IPS-11a (cell line): ENCODE data around the gene GCC1.
"Not testable (repeated sequence)": the region's sequence is repeated elsewhere in the genome, so short reads cannot be mapped to it uniquely, and the experiment has no call there.

Experiments
- H3K4me3 ChIP-seq: one replicate; pipeline ENCODE4 v1.5.1; 2013; ENCODE audit warnings: low read depth, low read length, control low read depth

GCC1 gene

DNA sequence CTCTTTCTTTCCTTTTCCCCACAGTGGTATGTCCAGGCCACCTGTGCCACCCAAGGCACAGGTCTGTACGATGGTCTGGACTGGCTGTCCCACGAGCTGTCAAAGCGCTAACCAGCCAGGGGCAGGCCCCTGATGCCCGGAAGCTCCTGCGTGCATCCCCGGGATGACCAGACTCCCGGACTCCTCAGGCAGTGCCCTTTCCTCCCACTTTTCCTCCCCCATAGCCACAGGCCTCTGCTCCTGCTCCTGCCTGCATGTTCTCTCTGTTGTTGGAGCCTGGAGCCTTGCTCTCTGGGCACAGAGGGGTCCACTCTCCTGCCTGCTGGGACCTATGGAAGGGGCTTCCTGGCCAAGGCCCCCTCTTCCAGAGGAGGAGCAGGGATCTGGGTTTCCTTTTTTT, 5.8 kb upstream of the GCC1 start:
- H3K4me3 ChIP-seq = no peak overlapping the region

DNA sequence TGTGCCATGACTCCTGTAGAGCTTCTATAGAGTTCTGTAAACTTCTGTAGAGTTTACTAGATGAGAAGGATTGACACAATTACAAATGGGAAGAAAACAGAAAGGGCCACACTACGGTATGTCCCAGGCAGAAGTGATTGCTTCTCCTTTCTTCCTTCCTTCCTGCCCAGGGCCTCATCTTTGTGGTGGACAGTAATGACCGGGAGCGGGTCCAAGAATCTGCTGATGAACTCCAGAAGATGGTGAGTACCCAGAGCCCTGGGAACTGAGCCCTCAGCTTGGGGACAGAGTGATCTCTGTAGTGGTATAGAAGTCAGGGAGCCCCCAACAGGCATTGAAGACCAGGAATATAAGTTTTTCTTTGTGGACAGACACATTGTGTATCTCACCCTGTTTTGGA, 4.5 kb upstream of the GCC1 start:
- H3K4me3 ChIP-seq = no peak overlapping the region

DNA sequence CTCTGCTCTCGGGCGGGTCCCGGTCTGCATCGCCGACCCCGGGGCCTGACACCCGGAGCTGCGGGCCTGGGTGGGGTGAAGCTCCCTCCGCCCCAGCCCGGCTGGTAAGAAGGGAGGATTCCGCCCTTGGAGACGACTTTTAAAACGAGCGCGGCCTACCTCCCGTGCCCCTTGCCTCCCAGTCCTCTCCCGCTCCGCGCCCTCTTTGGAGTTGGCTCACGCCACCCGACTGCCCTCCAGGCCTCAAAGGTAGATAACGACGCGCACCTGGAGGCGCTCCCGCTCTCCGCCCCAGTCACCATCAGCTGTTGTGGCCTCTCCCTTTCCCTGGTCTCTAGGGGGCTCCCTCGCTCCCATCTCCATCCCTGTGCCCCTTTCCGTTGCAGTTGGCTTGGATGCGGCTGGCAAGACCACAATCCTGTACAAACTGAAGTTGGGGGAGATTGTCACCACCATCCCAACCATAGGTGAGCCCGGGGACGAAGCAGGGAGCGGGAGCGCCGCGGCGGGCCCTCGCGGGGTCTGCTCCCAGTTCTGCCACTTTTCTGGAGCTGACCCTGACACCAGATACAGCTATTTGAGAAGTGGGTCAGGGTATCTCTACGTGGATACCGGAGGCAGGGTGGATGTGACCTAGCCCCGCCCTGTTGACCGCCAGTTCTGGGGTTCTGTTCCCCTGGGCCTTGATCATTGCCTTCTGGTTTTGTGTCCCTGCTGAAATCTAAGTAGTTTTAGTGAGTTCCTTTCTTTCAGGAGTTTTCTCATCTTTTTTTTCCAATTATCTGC, 3.5 kb upstream of the GCC1 start:
- H3K4me3 ChIP-seq = peak overlapping the region; percentile 67

DNA sequence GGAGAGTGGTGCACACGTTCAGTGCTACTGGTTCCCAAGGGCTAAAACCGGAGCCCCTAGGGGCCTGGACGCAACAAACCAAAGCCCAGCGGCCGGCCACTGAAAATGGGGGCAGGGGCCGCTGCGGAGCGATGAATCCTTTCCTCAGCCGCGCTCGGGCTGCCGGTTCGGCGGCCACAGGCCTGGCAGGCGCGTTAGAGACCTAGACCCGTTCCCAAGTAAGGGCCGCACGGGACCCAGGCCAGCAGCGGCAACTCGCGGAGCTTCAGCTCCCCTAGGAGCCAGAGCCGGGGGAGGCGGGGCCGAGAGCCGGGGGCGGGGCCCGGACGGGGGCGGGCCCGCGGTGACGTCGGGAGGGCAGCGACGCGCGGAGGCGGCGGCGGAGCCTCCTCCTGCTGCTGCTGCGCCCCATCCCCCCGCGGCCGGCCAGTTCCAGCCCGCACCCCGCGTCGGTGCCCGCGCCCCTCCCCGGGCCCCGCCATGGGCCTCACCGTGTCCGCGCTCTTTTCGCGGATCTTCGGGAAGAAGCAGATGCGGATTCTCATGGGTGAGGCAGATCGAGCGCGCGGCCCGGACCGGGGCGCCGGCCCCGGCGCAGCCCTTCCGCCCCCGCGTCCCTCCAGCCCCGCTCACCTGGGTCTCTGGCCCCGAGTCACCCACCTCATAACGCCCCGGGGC, 2.8 kb upstream of the GCC1 start, which contains the start of gene ARF5:
ARF5 (plus strand) TSS at position 393 of the 678 bp plus-strand sequence; CDS start at position 481, 88 bp downstream.
- H3K4me3 ChIP-seq = peak within 1 kb of the TSS; percentile 67

DNA sequence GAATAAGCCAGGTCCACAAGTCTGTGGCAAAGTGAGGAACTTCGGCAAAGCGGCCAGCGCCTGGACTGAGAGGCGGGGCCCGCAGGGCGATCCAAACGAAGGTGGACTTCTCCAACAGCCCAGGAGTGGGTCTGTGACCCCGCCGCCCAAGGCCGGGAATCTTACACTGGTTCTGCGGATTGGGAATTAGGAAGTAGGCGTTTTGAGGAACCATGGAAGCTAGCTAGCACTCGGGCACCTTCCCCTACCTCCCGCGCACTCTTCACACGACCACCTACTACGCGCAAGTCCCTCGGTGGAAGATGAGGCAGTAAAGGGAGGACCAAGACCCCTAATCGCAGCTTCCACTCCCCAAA, 2.2 kb upstream of the GCC1 start:
- H3K4me3 ChIP-seq = peak overlapping the region; percentile 49

DNA sequence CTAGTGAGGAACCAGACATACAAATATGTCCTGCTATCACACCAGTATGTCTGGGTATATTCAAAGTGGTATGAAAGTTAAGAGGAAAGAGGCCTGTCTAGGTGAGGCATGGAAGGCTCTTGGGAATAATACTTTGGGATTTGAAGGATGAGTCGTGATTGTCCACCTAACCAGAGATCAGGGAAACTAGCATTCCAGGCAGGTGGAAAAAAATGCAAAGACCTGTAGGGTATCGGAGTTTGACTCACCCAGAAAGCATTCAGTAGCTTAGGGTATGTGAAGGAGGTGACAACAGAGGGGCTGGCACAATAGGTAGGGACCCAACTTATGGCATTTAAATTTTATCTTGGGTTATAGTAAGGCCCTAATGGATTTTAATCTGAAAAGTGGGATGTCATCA, 950 bp upstream of the GCC1 start:
- H3K4me3 ChIP-seq = no peak overlapping the region

DNA sequence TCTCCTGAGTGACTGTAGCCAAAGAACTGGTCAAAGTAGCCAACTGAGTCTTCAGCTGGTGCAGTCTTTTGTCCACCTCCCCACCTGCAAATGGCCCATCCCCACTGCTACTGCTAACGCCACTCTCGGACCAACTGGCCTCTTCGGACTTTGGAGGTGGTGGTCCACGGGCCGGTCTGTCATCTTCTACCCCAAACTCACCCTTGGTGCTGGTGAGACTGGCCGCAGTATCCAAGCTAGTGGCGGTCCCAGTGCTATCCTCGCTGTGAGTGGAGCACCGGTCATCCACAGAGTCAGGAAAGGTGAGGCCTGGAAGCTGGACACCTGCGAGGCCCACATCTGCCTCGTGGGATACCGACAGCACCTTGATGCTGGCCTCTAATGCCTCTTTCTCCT, 750 bp downstream of the GCC1 start:
- H3K4me3 ChIP-seq = peak overlapping the region; percentile 80

DNA sequence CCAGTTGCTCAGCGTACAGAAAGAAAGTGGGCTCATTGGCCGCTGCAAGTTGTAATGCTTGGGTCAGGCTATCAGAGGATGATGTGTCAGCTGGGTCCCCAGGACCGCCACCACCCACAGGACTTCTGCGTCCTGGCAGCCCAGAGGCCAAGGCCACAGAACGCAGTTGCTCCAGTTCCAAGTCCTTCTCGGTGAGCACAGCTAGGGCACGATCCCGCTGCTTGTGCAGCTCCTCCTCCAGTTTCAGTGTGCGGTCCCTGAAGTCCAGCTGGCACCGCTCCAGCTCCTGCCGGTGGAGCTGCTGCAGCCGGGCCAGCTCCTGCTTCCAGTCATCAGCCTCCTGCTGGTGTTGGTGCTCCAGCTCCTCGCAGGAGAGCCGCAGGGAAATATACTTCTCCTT, 3.0 kb downstream of the GCC1 start:
- no peak overlapping the region for H3K4me3 ChIP-seq

DNA sequence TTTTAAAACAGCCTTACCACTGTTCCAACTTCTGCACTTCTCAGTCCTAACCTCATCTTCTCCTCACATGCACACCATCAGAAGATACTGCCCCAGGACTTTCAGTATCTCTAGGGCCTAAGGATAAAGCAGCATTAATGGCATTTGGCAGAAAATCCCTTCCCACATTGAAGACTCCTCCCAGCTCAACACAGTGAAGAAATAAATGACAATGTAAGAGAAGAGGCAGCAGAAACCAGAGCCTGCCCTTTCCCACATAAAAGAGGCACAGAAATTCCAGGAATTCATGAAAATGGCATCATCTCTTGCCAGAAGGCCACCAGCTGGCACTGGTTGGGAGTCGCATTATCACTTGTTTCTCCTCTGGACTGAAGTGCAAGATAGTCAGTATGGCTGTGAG, 3.7 kb downstream of the GCC1 start:
- no peak overlapping the region for H3K4me3 ChIP-seq

DNA sequence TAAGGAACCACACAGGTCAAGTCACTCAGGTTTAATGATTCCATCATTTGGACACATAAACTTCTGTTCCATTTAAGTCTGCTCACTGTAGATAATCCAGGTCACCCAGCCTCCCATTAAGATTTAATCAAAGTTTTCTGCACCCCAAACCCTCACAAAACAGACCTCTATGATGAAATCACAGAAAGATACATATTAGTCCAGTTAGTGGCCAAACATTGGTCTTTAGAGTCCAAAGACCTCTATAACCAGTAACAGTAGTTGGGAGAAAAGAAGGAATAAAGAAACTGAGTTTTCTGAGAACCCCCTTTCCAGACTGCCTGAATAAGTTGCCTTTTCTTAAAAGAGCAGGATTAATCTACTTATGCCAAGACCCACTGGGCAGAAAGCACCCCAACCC, 4.8 kb downstream of the GCC1 start:
- no peak overlapping the region for H3K4me3 ChIP-seq

DNA sequence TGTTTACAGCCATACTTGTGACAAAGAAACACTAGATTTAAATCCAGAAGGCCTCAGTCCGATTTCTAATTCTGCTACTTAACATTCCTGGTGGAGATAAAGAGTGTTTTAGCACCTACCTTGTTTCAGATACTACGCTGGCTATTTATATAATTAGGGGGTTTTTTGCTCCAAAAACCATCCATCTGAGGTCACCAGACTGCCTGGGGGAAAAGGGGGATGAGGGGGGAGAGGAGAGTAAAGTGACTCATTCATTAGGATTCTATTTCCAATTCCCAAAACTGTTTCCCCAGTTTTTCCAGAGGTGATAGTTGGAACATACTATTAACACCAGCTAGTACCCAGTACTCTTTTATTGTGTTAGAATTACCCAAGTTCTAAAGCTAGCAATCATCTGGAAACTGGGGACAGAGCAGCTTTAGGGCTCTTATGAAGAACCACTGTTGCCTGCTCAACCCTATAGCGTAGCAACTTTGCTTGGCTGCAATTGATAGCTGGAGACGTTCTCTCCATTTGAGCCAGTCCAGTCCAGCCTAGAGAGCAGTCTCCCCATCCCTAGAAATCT, 6.6 kb downstream of the GCC1 start:
- H3K4me3 ChIP-seq = no peak overlapping the region

DNA sequence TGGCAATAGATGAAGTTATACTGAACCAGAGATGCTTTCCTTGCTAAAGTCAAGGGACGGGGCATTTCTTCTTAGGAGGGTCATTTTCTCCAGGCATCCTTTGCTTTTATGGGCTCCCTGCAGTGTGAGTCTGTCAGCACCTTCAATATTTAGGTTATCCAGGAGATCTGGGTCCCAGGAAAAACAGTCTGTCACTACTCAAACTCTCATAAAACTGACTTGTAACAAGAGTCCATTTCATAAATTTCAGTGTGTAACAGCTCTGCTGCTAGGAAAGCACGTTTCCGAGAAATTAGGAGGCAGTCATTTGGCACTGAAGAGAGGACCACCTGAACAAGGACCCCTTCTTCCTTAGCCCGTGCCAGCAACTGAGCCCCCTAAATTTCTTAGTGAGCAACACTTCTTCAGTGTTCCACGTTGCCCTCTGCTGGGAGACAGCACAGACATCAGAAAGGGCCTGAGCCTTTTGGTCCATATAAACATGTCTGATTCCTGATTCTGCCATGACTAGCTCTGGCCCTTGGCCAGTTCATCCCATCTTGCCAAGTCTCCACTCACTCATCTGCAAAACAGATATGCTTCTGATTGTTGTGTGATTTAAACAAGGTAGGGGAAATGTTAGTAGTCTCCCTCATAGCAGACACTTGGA, 7.2 kb downstream of the GCC1 start:
- no peak overlapping the region for H3K4me3 ChIP-seq

DNA sequence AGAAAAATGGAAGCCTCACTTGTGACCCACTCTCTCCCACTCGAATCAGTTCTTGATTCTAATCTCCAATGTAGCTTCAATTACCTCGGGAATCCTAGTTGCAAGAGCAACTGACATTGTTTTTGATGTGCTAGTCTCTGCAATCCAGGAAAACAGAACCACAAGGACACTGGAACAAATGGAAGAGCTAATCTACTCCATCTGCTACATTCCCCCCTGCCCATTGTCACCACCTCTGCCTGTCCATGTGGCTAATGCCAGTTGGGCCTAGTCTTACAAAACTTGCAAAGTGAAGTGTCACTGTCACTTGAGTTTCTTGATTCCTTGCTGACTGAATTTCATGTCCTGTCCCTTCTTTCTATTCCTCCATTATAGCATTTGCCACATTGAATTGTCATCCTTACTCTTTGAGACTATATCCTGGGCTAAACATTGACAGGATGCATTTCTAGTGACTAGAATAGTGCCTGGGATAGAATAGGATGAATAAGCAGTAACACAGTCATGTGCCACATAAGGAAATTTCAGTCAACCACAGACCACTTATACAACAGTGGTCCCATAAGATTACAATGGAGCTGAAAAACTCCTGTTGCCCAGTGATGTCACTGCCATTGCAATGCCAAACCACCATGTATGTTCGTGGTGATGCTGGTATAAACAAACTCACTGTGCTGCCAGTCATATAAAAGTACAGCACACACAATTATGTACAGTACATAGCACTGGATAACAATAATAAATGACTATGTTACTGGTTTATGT, 13.5 kb downstream of the GCC1 start:
- H3K4me3 ChIP-seq = no peak overlapping the region

DNA sequence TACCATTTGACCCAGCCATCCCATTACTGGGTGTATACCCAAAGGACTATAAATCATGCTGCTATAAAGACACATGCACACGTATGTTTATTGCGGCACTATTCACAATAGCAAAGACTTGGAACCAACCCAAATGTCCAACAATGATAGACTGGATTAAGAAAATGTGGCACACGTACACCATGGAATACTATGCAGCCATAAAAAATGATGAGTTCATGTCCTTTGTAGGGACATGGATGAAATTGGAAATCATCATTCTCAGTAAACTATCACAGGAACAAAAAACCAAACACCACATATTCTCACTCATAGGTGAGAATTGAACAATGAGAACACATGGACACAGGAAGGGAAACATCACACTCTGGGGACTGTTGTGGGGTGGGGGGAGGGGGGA, 17.4 kb downstream of the GCC1 start:
- H3K4me3 ChIP-seq = not testable (repeated sequence)

DNA sequence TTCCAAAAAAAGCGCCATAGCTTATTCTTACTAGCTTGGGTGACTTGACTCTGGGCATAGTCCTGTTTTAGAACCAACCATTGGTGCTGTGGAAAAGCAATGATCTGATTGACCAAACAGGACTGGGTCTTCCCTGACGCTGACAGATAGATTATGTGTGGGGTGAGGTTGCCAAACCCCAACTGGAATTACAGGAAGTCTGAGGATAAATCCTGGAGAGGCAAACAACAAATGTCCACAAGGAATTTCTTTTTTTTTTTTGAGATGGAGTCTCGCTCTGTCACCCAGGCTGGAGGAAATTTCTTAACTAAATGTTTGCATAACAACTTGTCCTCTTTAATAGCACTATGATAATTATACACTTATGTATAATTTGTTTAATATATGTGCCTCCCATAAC, 19.2 kb downstream of the GCC1 start:
- no peak overlapping the region for H3K4me3 ChIP-seq

DNA sequence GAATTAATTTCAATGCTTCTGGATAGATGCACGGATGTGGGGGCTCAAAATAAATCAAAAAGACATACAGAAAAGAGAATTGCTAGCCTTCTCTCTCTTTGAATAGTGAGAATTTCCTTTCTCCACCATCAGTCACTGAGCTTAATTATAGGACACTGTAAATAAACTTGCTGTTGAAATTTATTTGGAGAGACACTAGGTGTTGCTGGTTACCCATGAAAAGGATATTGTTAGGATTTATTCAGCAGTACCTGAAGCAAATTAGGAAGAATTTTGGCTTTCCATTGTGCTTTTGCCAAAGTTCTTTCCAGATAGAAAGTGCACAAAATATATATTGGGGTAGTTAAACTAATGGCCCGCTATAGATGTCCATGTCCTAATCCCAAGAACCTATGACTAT, 27.6 kb downstream of the GCC1 start:
- H3K4me3 ChIP-seq = no peak overlapping the region

DNA sequence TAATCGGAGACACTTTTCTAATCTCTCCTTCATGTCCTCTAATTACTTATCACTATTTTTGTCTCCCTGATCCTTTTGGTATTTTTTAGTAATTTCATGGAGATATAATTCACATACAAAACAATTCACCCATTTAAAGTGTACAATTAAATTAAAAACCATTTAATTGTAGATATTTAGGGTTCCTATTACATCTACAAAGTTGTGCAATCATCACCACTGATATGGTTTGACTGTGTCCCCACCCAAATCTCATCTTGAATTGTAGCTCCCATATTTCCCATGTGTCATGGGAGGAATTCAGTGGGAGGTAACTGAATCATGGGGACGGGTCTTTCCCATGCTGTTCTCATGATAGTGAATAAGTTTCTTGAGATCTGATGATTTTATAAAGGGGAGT, 29.0 kb downstream of the GCC1 start:
- no peak overlapping the region for H3K4me3 ChIP-seq

DNA sequence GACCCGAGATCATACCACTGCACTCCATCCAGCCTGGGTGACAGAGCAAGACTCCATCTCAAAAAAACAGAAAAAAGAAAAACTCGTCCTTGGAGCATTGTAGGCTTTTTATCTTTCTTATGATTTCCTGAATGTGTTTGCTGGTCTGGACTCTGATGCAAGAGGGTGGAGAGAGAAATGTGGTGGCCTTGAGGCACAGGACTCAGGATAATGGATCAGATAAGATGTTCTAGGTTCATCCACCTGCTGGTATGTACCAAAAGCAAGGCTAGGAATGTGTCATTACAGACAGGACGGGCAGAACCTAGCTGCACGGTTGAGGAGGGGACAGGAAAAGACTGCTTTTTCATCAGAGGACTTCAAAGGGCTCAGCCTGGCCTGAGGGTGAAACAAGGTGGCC, 33.5 kb downstream of the GCC1 start:
- no peak overlapping the region for H3K4me3 ChIP-seq

DNA sequence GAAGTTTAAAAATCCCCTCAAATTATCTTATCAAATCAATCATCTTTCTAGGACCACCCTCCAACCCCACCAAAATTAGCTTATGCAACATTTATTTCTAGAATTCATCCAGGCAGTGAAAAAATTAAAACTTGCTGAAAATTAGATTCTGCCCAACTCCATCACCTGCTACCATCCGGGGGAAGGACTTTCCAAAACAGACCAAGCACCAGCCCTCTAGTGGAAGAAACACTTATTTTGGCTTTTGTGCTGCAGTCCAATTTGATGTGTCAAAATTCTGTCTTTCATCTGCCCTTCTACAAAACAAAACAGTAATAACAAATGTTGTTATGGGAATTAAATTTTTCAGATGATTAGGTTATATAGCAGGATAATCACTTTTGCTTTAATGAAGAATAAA, 35.1 kb downstream of the GCC1 start:
- H3K4me3 ChIP-seq = no peak overlapping the region

DNA sequence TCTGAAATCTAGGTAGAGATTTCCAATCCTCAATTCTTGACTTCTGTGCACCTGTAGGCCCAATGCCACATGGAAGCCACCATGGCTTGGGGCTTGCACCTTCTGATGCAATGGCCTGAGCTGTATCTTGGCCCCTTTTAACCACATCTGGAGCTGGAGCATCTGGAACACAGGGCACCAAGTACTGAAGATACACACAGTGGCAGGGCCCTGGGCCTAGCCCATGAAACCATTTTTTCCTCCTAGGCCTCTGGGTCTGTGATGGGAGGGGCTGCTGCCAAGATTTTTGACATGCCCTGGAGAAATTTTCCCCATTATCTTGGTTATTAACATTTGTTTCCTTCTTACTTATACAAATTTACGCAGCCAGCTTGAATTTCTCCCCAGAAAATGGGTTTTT, 39.1 kb downstream of the GCC1 start:
- no peak overlapping the region for H3K4me3 ChIP-seq

DNA sequence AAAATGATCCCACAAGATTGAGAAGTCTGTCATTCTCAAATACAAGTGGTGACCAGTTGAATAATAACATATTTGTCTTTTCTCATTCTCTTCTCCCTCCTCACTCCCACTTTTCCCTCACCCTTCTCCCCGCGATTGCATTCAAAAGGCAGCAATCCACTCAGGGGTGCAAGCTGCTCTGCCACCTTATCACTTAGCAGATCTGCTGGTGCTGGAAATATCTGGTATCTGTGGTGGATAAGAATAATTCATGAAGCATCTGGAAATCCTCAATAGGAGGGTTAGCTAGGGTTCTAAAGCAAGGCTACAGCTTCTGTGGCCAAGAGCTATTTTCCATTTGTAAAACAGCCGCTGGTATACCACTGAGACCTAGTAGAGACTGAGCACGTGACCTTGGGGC, 43.8 kb downstream of the GCC1 start:
- no peak overlapping the region for H3K4me3 ChIP-seq
